SW 1271 (cell line): ENCODE data around the gene TMEM238L.
"Not testable (repeated sequence)": the region's sequence is repeated elsewhere in the genome, so short reads cannot be mapped to it uniquely, and the experiment has no call there.

Source experiments
- DNase-seq, 2 experiments: peaks; one replicate each; lab custom pipeline; 2025; lab: John Stamatoyannopoulos, UW

Gene TMEM238L

DNA sequence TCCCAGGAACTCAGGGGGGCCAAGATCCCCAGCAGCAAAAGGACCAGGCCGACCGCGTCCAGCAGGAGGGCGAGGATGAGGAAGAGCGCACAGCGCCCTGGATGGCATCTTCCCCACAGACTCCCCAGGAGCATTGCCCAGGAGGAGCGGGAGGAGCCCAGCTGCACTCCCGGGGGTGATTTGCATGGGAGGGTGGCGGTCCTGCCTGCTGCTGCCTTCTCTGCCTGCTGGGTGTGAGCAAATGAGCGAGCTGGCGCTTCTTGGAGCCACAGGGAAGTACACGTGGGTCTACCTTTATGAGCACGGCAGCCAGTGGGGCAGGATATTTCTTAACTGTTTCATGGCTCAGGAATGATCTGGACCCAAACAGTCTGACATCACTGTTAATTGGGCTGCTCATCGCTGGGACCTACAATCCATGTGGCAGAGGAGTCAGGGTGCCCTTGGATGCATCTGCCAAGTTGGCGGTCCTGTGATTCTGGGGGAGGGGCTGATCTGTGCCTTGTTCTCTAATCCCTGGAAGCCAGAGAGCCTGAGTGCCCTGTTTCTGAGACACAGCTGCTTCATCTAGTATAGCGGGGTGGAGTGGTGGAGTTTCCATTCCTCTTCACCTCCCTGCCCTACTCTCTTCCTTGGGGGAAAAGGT is at the start of gene TMEM238L:
TSS of gene TMEM238L (minus strand) at position 270 of the 646 bp plus-strand sequence. CDS start at position 134, 136 bp downstream.
- no peak for DNase-seq

DNA sequence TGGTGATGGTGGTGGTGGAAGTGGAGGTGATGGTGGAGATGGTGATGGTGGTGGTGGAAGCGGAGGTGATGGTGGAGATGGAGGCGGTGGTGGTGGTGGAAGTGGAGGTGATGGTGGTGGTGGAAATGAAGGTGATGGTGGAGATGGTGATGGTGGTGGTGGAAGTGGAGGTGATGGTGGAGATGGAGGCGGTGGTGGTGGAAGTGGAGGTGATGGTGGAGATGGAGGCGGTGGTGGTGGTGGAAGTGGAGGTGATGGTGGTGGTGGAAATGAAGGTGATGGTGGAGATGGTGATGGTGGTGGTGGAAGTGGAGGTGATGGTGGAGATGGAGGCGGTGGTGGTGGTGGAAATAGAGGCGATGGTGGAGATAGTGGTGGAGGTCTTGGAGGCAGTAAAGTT is 42.7 kb upstream of the TMEM238L start:
- not testable (repeated sequence) for DNase-seq

- DNase-seq, result no peak
Measured at GRCh38 chr17:10845388-10845751, 41.5 kb upstream of the TMEM238L start.

DNA sequence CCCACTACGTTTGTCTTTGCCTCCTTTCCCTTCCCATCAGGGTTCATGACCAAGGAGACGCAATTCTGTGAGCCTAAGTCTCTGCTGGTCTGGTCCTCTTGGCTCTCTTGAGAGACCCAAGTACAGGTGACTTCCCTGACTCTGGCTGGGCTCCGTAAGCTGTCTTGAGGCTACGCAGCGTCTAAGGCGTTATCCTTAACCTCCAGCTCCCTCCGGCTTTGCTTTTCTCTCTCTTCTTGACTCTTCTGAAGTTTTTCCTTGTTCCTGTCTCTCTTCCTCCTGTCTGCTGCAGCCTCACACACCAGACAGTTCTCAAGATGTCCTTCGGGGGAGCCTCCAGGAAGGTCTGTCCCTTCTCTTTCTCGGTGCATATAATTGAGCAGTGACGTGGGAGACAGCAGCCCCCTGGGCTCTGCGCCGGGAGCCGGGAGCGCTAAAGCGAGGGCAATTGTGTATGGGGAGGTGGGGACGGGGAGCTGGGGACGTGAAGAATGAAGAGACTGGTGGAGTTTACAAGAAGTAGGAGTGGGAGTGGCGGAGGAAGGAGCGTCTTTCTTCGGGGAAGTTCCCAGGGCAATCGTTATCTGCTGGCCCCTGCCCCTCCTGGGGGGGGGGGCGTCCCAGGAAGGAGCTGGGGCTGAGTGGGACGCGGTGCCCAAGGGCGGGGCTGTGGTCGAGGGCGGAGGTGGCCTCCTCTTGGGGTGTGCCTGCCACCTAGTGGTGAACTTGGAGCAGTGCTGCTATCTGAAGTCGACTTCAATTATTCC is 40.9 kb upstream of the TMEM238L start:
- peak; percentile 11 to 44 for DNase-seq

- no peak for DNase-seq
Measured at GRCh38 chr17:10843811-10844210, 39.9 kb upstream of the TMEM238L start.

- DNase-seq, result no peak
Measured at GRCh38 chr17:10842658-10843057, 38.8 kb upstream of the TMEM238L start.

DNA sequence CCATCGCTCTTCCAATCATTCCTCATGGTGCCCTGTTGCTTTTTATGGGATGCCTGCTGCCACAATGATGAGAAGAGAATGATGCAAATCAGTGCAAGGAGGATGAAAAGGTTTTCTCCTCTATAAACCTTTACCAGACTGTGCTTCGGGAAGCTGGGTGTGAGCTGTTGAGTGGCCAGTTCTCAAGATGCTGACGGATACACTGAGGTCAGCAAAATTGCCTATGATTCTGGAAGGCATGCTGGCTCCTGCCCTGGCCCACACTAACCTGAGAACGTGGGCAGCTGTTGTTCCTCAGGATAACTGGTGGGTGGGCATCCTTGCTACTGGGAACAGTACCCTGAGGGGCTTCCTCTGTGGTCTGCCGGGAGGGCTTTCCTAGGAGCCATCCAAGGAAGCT is 34.8 kb upstream of the TMEM238L start:
- no peak for DNase-seq

GRCh38 chr17:10837921-10838320 is 34.0 kb upstream of the TMEM238L start, which contains the start of gene PIRT:
TSS of gene PIRT (minus strand) at chr17:10838087. CDS start at chr17:10825645, 12,442 bp downstream.
- no peak for DNase-seq

DNA sequence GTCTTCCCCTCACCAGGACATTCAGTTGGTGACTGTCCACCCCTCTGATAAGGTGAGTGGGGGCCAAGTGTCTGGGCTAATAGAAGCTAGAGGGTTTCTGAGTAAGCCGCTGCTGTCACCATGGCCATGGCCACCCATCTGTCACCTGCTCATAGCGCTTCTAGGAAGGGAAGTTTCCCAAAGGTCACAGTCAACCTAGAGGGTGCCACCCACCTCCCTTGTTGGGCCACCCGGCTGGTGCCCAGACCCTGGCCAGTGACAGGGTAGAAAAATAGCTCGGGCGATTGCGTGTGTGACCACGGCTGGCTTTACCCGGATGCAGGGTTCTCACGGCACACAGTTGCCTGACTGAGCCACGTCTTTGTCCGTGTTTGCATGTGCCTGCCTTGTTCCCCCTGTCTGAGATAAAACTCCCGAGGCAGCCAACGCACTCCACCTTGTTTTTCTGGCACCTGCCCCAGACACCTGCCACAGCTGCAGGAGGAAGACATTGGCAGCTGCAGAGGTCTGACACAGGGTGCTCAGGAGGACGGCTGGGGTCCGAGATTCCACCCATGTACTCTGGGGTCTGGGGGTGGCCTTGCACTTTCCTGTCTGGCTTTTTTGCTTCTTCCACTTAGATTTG is 33.2 kb upstream of the TMEM238L start:
- no peak for DNase-seq

- DNase-seq, result no peak
Measured at GRCh38 chr17:10836145-10836544, 32.2 kb upstream of the TMEM238L start.

DNA sequence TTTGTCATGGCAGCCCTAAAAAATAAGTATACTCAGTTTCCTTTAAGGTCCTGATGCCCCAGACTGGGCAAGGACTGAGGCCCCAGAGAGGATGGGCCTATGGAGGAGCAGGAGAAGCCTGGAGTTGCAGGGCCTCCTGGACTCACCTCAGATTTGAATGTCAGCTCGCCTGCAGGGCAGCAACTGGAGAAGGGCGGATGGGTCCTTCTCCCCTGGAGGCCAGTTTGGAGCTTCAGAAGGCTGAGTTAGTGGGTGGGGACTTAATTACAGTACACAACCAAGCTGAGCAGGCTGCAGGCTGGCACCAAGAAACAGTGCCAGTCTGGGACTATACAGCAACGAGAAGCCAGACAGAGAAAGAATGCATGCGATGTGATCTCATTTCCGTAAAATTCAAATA is 27.8 kb upstream of the TMEM238L start:
- DNase-seq, result no peak

DNA sequence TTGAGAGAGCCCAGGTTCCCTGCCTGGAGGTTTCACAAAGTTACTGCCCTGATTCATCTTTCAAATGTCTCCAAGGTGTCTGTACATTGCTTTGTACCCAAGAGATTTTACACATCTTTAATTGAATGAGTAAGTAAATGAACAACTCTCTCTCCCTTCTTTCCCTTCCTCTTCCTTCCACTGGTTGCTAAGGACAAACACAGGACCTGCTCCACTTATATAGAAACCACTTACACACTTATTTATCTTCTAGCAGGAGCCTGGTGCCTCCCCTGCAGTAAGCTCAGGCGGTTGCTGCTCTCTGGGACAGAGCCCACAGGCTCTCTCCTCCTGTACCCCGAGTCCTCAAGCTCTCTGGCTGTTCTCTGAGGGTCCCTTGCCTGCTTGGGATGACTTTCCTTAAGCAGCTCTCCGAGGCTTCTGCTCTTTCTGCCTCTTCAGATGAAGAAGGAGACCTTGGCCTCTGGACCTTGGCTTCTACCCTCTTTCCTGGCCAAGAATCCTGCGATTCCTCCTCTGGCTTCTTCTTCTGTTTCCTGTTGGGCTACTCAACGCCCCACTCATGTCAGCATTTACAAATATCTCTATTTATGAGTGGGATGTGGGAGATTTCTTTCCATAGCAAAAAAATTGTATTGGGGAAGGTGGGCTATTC is 24.1 kb upstream of the TMEM238L start:
- no peak for DNase-seq

- DNase-seq, result no peak
Measured at GRCh38 chr17:10824874-10825273, 21.0 kb upstream of the TMEM238L start.

DNA sequence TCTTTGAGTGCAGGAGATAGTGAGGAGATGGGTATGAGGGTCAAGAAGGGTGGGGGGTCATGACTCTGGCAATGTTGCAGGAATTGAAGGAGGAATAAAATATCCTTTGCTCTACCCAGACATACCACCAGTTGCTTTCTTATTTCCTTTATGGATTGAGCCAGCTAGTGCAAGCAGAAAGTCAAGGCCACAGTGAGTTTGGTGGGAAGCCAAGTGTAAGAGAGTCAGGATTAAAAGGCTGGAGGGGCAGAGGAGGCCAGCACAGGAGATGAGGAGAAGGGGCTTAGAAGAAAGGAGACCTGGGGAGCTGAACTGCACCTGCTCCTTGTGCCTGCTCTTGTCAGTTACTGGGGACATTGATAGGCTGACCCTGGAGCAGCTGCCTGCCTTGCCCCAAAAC is 17.9 kb upstream of the TMEM238L start:
- DNase-seq, result no peak

DNA sequence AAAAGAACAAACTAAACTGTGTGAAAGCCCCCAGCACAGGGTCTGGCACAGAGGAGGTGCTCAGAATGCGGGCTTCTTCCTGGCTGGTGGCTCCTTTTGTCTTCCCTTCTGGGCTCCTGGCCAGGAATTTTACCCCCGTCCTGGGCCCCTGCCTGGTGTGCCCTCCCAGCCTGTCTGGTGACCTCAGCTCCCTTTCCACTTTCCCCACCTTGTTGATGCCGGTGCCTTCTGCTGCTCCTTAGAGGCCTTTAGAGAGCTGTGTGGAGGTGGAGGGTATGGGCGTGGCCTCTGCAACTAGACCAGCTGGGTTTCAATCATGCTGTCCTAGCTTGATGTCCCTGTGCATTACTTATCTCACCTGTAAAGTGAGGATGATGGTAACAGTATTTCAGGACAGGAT is 17.2 kb upstream of the TMEM238L start:
- no peak for DNase-seq

GRCh38 chr17:10815319-10815718 is 11.4 kb upstream of the TMEM238L start:
- no peak for DNase-seq

DNA sequence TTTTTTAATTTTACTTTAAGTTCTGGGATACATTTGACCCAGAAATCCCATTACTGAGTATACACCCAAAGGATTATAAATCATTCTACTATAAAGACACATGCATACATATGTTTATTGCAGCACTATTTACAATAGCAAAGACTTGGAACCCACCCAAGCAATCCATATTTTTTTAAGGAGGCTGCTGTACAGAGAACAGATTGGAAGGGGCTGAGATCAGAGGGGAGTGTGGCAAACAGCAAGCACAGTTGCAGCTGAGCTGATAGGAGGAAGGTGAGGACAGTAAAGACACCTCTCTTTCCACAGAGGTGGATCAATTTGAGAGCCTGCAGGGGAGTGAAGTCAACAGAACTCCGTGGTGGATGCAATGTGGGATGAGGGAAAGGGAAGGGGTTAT is 10.2 kb upstream of the TMEM238L start:
- DNase-seq, result no peak

DNA sequence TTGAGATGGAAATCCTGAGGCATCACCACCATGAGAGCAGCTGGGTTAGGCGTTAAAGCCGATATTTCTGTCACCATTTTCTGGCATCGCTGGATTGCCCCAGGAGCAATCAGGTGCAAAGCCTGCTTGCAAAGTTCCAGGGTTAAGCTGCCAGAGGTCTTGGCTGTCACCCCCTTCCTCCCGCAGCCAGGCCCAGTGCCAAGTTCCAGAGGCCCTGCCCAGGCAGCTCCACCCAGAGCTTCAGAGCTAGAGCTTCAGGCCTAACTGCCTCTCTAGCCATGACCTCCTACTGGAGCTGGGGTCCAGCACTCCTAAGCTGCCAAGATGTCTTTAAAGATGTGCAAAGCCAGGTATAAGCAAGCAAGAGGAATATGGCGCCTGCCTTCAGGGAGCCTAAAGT is 8.8 kb upstream of the TMEM238L start:
- no peak for DNase-seq

DNA sequence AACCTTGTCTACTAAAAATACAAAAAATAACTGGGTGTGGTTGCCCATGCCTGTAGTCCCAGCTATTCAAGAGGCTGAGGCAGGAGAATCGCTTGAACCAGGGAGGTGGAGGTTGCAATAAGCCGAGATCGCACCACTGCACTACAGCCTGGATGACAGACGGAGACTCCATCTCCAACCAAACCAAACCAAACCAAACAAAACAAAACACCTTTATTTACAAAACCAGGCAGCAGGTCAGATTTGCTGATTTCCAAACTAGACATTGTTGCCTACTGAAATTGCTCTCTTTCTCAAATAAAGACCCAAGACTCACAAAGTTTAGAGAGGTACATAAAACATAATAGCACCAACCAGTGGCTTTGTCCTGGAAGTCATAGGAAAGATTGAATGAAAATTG is 5.7 kb upstream of the TMEM238L start:
- DNase-seq, result no peak

DNA sequence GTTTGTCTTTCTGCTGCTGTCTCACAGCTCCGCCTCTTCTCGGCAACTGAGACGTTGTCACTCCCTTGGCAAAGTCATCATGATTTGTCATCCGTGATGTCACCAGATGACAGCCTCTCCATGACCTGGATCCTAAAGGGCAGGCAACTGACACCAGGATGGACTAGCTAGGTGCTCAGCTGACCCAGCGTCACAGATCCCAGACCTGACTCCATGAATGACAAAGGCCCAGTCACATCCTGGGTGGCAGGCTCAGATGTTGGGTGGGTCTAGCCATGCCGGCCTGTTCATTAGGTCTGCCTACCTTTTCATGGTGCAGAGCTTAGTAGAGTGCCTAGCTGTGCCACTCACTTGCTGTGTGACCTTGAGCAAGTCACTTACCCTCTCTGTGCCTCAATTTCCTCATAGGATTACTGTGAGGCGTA is 3.8 kb upstream of the TMEM238L start:
- no peak for DNase-seq

DNA sequence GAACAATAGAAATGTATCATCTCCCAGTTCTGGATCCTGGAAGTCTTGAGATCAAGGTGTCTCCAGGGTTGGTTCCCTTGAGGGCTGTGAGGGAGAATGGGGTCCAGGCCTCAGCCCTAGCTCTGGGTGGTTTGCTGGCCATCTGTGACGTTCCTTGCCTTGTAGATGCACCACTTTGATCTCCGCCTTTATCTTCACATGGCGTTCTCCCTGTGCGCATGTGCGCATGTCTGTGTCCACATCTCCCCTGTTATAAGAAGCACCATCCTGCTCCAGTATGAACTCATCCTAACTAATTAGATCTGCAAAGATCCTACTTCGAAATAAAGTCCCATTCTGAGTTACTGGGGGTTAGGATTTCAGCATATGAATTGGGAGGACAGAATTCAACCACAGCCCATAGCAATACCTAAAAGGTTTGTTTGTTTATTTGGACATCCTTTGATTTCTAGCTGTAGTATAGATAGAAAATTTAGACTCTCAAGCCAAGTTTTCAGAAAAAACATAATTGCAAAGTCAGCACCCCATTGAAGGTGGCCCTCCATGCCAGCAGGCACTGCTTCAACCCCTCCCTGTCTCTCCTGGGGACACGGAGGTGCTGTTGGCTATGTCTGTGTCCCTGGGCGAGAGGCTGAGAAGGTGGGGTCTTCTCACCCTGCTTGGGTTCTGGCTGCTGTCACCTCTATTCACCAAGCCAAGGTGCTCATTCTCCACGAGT is 2.8 kb upstream of the TMEM238L start:
- DNase-seq, result no peak

- DNase-seq, result no peak
Measured at GRCh38 chr17:10805911-10806310, 2.0 kb upstream of the TMEM238L start.
